ENCODE measurements around the gene CACNB3.
"Not testable (repeated sequence)": the region's sequence is repeated elsewhere in the genome, so short reads cannot be mapped to it uniquely, and the experiment has no call there.

Gene CACNB3

DNA sequence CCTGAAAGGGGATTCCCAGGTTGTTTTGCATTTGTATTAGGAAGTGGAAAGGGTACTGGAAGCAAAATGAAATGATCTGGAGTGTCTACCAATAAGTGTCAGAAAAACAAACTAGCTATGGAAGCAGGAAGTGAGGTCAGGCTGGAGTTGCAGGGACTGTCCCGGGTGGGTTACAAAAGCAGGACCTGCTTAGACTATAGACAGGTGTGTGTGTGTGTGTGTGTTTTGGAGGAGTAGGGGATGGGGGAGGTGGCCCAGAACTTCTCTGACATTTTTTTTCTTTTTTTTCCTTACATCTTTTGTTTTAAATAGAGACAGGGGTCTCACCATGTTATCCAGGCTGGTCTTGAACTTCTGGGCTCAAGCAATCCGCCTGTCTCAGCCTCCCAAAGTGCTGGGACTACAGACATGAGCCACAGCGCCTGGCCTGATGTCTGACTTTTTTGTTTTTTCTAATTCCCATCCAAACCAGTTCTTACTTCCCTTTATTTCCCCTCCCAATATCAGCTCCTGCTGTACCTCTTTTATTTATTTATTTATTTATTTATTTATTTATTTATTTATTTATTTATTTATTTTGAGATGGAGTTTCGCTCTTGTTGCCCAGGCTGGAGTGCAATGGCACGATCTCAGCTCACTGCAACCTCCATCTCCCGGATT, 47.9 kb downstream of the CACNB3 start:
- H3K79me2 ChIP-seq (ENCODE audit: insufficient read depth, low read depth): peaks cover 8% of the 10 kb centered on the region; the same call in 1 of the 2 replicates
- H3K27me3 ChIP-seq (ENCODE audit: insufficient read depth, low read depth): no peaks in the 10 kb centered on the region
- peak overlapping the region; percentile 64 for H3K4me2 ChIP-seq
- no peaks in the 10 kb centered on the region for H3K36me3 ChIP-seq (ENCODE audit: insufficient read depth)
- H3K27ac ChIP-seq: peak overlapping the region; percentile 35
- peak overlapping the region; percentile 76 for H2AFZ ChIP-seq (ENCODE audit: low read depth)
- TF ChIP-seq, protein P1, sequence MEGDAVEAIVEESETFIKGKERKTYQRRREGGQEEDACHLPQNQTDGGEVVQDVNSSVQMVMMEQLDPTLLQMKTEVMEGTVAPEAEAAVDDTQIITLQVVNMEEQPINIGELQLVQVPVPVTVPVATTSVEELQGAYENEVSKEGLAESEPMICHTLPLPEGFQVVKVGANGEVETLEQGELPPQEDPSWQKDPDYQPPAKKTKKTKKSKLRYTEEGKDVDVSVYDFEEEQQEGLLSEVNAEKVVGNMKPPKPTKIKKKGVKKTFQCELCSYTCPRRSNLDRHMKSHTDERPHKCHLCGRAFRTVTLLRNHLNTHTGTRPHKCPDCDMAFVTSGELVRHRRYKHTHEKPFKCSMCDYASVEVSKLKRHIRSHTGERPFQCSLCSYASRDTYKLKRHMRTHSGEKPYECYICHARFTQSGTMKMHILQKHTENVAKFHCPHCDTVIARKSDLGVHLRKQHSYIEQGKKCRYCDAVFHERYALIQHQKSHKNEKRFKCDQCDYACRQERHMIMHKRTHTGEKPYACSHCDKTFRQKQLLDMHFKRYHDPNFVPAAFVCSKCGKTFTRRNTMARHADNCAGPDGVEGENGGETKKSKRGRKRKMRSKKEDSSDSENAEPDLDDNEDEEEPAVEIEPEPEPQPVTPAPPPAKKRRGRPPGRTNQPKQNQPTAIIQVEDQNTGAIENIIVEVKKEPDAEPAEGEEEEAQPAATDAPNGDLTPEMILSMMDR (conservative IDR thresholded peaks at IDR 0.05; ENCODE audit: low read depth, low read length): peak; percentile 32
- H3K4me1 ChIP-seq (ENCODE audit: low read depth, poor library complexity, severe bottlenecking): peaks cover 18% of the 10 kb centered on the region
- peak overlapping the region; percentile 60; the same call in 1 of the 2 replicates for H3K9ac ChIP-seq
- no peaks in the 10 kb centered on the region for H4K20me1 ChIP-seq (ENCODE audit: insufficient read depth)
- peak overlapping the region; percentile 57 for H3K4me3 ChIP-seq (IDR thresholded peaks at IDR 0.05; ENCODE audit: insufficient read depth, low read depth, low read length)

DNA sequence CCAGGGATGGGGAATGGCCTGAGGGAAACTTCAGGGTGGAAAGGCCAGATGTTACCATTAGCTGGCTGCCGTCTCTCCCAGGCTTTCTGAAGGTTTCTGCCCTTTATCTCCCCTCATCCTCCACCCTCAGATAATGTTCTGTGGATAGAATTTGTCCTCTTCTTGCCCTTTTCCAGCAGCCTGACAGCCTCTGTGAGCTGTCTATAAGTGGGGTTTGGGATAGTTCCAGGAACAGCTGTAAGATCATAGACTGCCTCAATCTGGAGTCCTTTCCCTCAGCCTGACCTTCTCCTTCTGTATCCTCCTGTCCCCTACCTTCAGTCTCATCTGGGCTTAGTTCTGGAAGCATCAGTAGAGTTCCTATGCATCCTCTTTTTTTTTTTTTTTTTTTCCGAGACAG, 50.2 kb downstream of the CACNB3 start:
- Histone ChIP-seq H3K4me3 (IDR thresholded peaks at IDR 0.05; ENCODE audit: insufficient read depth, low read depth, low read length) (no peak overlapping the region), H3K79me2 (ENCODE audit: insufficient read depth, low read depth) (peaks cover 8% of the 10 kb centered on the region; the same call in 1 of the 2 replicates), H2AFZ (ENCODE audit: low read depth) (no peak overlapping the region), H3K4me2 (no peak overlapping the region), H3K9ac (no peak overlapping the region), H4K20me1 (ENCODE audit: insufficient read depth) (no peaks in the 10 kb centered on the region), H3K27ac (no peak overlapping the region), H3K36me3 (ENCODE audit: insufficient read depth) (no peaks in the 10 kb centered on the region), H3K27me3 (ENCODE audit: insufficient read depth, low read depth) (no peaks in the 10 kb centered on the region), H3K4me1 (ENCODE audit: low read depth, poor library complexity, severe bottlenecking) (peaks cover 18% of the 10 kb centered on the region)
- TF ChIP-seq, protein P1 (conservative IDR thresholded peaks at IDR 0.05; ENCODE audit: low read depth, low read length): no peak

DNA sequence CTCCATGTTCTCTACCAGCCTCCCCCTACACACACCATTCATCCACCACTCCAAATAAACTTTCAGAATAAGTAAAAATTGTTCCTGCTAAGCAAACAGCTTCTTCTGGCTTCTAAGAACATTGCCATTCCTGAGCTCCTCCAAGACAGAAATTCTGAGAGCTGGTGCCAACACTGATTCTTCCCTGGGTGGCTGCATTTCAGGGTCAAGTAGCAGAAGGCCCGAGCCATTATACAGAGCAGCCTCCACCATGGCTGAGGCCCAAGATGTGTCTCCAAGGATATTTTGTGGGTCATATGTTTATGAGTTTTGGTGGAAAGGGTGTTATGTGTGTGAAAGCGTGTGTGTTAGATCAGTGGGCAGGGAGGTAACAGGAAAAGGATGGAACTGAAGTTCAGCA, 50.9 kb downstream of the CACNB3 start:
- H4K20me1 ChIP-seq (ENCODE audit: insufficient read depth): no peaks in the 10 kb centered on the region
- H3K27me3 ChIP-seq (ENCODE audit: insufficient read depth, low read depth): no peaks in the 10 kb centered on the region
- no peak overlapping the region for H2AFZ ChIP-seq (ENCODE audit: low read depth)
- no peak overlapping the region for H3K27ac ChIP-seq
- TF ChIP-seq, protein P1 (conservative IDR thresholded peaks at IDR 0.05; ENCODE audit: low read depth, low read length): no peak
- no peak overlapping the region for H3K4me2 ChIP-seq
- peaks cover 18% of the 10 kb centered on the region for H3K4me1 ChIP-seq (ENCODE audit: low read depth, poor library complexity, severe bottlenecking)
- H3K79me2 ChIP-seq (ENCODE audit: insufficient read depth, low read depth): peaks cover 8% of the 10 kb centered on the region; the same call in 1 of the 2 replicates
- no peak overlapping the region for H3K9ac ChIP-seq
- no peak overlapping the region for H3K4me3 ChIP-seq (IDR thresholded peaks at IDR 0.05; ENCODE audit: insufficient read depth, low read depth, low read length)
- no peaks in the 10 kb centered on the region for H3K36me3 ChIP-seq (ENCODE audit: insufficient read depth)

- H2AFZ ChIP-seq (ENCODE audit: low read depth): no peak overlapping the region
- H3K4me3 ChIP-seq (IDR thresholded peaks at IDR 0.05; ENCODE audit: insufficient read depth, low read depth, low read length): no peak overlapping the region
- TF ChIP-seq, protein P1 (conservative IDR thresholded peaks at IDR 0.05; ENCODE audit: low read depth, low read length): no peak
- H4K20me1 ChIP-seq (ENCODE audit: insufficient read depth): no peaks in the 10 kb centered on the region
- no peaks in the 10 kb centered on the region for H3K36me3 ChIP-seq (ENCODE audit: insufficient read depth)
- no peak overlapping the region for H3K9ac ChIP-seq
- no peaks in the 10 kb centered on the region for H3K4me1 ChIP-seq (ENCODE audit: low read depth, poor library complexity, severe bottlenecking)
- no peaks in the 10 kb centered on the region for H3K27me3 ChIP-seq (ENCODE audit: insufficient read depth, low read depth)
- no peaks in the 10 kb centered on the region for H3K79me2 ChIP-seq (ENCODE audit: insufficient read depth, low read depth)
- H3K27ac ChIP-seq: no peak overlapping the region
- H3K4me2 ChIP-seq: no peak overlapping the region
These were observed 54.8 kb downstream of the CACNB3 start for GRCh38 chr12:48873096-48873495.

DNA sequence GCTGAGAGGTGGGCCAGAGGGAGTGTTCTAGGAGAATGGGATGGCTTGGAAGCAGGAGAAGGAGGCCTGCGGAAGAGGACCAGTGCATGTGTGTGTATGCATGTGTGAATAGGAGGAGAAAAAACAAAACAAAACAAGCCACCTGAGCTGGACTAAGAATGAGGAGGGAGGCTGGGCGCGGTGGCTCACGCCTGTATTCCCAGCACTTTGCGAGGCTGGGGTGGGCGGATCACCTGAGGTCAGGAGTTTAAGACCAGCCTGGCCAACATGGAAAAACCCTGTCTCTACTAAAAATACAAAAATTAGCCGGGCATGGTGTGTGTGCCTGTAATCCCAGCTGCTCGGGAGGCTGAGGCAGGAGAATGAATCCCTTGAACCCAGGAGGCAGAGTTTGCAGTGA, 55.2 kb downstream of the CACNB3 start:
- not testable (repeated sequence) for H3K4me1 ChIP-seq (ENCODE audit: low read depth, poor library complexity, severe bottlenecking); H3K27ac ChIP-seq; H3K4me2 ChIP-seq; H3K36me3 ChIP-seq (ENCODE audit: insufficient read depth); H2AFZ ChIP-seq (ENCODE audit: low read depth); H3K79me2 ChIP-seq (ENCODE audit: insufficient read depth, low read depth); H3K27me3 ChIP-seq (ENCODE audit: insufficient read depth, low read depth); H3K4me3 ChIP-seq (IDR thresholded peaks at IDR 0.05; ENCODE audit: insufficient read depth, low read depth, low read length); H3K9ac ChIP-seq; H4K20me1 ChIP-seq (ENCODE audit: insufficient read depth)
